HepG2 (cell line): ENCODE data around the gene PANK1. TPM values are rescaled to one million over a fixed set of nuclear protein-coding genes. Genes with fewer than 3 reads are reported as not detected.

ENCODE experiments used
- CEBPG ChIP-seq: IDR thresholded peaks from 2 replicates; pipeline ENCODE4 v1.6.1; 2016
- CREB3 ChIP-seq: sonication (generic); formaldehyde crosslinking; IDR thresholded peaks from 2 replicates; pipeline ENCODE4 v1.5.0; 2020; ENCODE audit warnings: missing genetic modification reagents
- ETS1 ChIP-seq: sonication (generic); formaldehyde crosslinking; IDR thresholded peaks from 2 replicates; pipeline ENCODE4 v1.4.0; 2020; ENCODE audit warnings: missing genetic modification reagents
- HMG20A ChIP-seq: IDR thresholded peaks from 2 replicates; pipeline ENCODE4 v1.6.1; 2016; ENCODE audit warnings: borderline replicate concordance
- NCOA2 ChIP-seq: sonication (generic); formaldehyde crosslinking; IDR thresholded peaks from 2 replicates; pipeline ENCODE4 v1.8.0; 2022; ENCODE audit warnings: inconsistent platforms
- RFXAP ChIP-seq: sonication (generic); formaldehyde crosslinking; IDR thresholded peaks from 2 replicates; pipeline ENCODE4 v1.4.0; 2020; ENCODE audit warnings: missing genetic modification reagents, borderline replicate concordance
- ZBTB4 ChIP-seq: sonication (generic); formaldehyde crosslinking; IDR thresholded peaks from 2 replicates; pipeline ENCODE4 v1.4.0; 2020; ENCODE audit warnings: missing genetic modification reagents, mild to moderate bottlenecking, borderline replicate concordance
- ZNF160 ChIP-seq: sonication (generic); formaldehyde crosslinking; IDR thresholded peaks from 2 replicates; pipeline ENCODE4 v1.8.0; 2022; ENCODE audit warnings: mild to moderate bottlenecking, inconsistent platforms, missing genetic modification reagents
- ZNF235 ChIP-seq: sonication (generic); formaldehyde crosslinking; IDR thresholded peaks from 2 replicates; pipeline ENCODE4 v1.8.1; 2023; ENCODE audit warnings: mild to moderate bottlenecking, missing genetic modification reagents, borderline replicate concordance
- ZNF724P ChIP-seq: sonication (generic); formaldehyde crosslinking; IDR thresholded peaks from 2 replicates; pipeline ENCODE4 v1.8.0; 2022; ENCODE audit warnings: missing genetic modification reagents, borderline replicate concordance
- polyA plus RNA-seq, 8 experiments: library from polyadenylated mRNA; depleted of rRNA in 3 of 8; stranded (reverse) in 7 of 8; unstranded in 1 of 8; fragments of >200 nt; fragmentation: Illumina TruSeq in 4 of 8; extraction: Trizol in 4 of 8; gene quantifications; 2 replicates each; pipeline versions ENCODE4 v1.2.1 to v1.2.3, GENCODE V29; 2011 to 2016; ENCODE audit warnings: low read depth in 4 of 8, missing spikeins in 1 of 8, mixed read lengths in 1 of 8; ENCODE audit not compliant: insufficient read depth in 1 of 8
- total RNA-seq, 5 experiments: library from RNA; depleted of rRNA; stranded (reverse); fragments of >200 nt; fragmentation: Illumina TruSeq; extraction: Trizol; gene quantifications; 2 replicates each; pipeline ENCODE4 v1.2.3, GENCODE V29; 2016; ENCODE audit warnings: low read depth in 1 of 5
- TF ChIP-seq, protein P1 (sequence below): sonication (generic); formaldehyde crosslinking; IDR thresholded peaks from 2 replicates; pipeline ENCODE4 v1.5.0; 2020; ENCODE audit warnings: mild to moderate bottlenecking, missing genetic modification reagents

PANK1 gene
- total and polyA plus RNA-seq, 2 of the 13 experiments (the other 11 are each of a cell fraction or from before 2014, with no cell fraction given), result 18.2 to 33.3 TPM

GRCh38 chr10:89655722-89656121, 10.7 kb upstream of the PANK1 start (continued):
- TF ChIP-seq, protein P1, sequence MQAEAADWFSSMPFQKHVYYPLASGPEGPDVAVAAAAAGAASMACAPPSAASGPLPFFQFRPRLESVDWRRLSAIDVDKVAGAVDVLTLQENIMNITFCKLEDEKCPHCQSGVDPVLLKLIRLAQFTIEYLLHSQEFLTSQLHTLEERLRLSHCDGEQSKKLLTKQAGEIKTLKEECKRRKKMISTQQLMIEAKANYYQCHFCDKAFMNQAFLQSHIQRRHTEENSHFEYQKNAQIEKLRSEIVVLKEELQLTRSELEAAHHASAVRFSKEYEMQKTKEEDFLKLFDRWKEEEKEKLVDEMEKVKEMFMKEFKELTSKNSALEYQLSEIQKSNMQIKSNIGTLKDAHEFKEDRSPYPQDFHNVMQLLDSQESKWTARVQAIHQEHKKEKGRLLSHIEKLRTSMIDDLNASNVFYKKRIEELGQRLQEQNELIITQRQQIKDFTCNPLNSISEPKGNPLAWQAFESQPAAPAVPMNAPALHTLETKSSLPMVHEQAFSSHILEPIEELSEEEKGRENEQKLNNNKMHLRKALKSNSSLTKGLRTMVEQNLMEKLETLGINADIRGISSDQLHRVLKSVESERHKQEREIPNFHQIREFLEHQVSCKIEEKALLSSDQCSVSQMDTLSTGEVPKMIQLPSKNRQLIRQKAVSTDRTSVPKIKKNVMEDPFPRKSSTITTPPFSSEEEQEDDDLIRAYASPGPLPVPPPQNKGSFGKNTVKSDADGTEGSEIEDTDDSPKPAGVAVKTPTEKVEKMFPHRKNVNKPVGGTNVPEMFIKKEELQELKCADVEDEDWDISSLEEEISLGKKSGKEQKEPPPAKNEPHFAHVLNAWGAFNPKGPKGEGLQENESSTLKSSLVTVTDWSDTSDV (CRISPR knock-in tag), result no peak
- TF ChIP-seq ZNF160 (CRISPR knock-in tag), result no peak
- no peak for TF ChIP-seq ZNF724P (CRISPR knock-in tag)
- TF ChIP-seq ZNF235 (CRISPR knock-in tag), result no peak
- TF ChIP-seq NCOA2, result 0 out of 2 replicates have a peak, but pooled peaks have one; percentile 16
- no peak for TF ChIP-seq CREB3
- no peak for TF ChIP-seq ETS1 (CRISPR knock-in tag)
- no peak for TF ChIP-seq RFXAP (CRISPR knock-in tag)
- peak; percentile 25; the same call in 1 of the 2 replicates for TF ChIP-seq HMG20A (CRISPR knock-in tag)
- TF ChIP-seq ZBTB4 (CRISPR knock-in tag), result no peak
- no peak for TF ChIP-seq CEBPG (CRISPR knock-in tag)
